MM.1S (cell line): Measurements from ENCODE around the gene CTCF.

ENCODE experiments used
- DNase-seq: peaks from one replicate; pipeline ENCODE4 v3.0.0-alpha.2; 2015
- H2AFZ ChIP-seq: fragments of 300-600 bp; sonication (generic); 2 replicates; pipeline ENCODE4 v1.6.0; 2016; ENCODE audit warnings: antibody characterized with exemption, low read length
- H3F3A ChIP-seq: fragments of 300-600 bp; sonication (generic); 2 replicates; pipeline ENCODE4 v1.6.1; 2016; ENCODE audit warnings: mild to moderate bottlenecking, antibody characterized with exemption, low read length, moderate library complexity, mixed read lengths; ENCODE audit not compliant: insufficient read depth
- H3K27ac ChIP-seq: fragments of 300-600 bp; sonication (generic); 2 replicates; pipeline ENCODE4 v1.5.1; 2016; ENCODE audit warnings: mild to moderate bottlenecking, low read length
- H3K27me3 ChIP-seq: fragments of 300-600 bp; sonication (generic); replicated peaks from 2 replicates; pipeline ENCODE4 v1.6.0; 2016; ENCODE audit warnings: low read length; ENCODE audit not compliant: insufficient read depth
- H3K36me3 ChIP-seq: fragments of 300-600 bp; sonication (generic); replicated peaks from 2 replicates; pipeline ENCODE4 v1.6.1; 2016; ENCODE audit warnings: mild to moderate bottlenecking, low read length, mixed read lengths; ENCODE audit not compliant: insufficient read depth
- H3K4me1 ChIP-seq: fragments of 300-600 bp; sonication (generic); 2 replicates; pipeline ENCODE4 v1.6.1; 2016; ENCODE audit warnings: low read length, mixed read lengths
- H3K4me2 ChIP-seq: fragments of 300-600 bp; sonication (generic); 2 replicates; pipeline ENCODE4 v1.6.0; 2016; ENCODE audit warnings: low read depth, low read length
- H3K4me3 ChIP-seq: fragments of 300-600 bp; sonication (generic); 2 replicates; pipeline ENCODE4 v1.5.1; 2016; ENCODE audit warnings: low read length, mixed read lengths
- H3K79me2 ChIP-seq: fragments of 300-600 bp; sonication (generic); 2 replicates; pipeline ENCODE4 v1.6.1; 2016; ENCODE audit warnings: mixed run types, low read length, mixed read lengths
- H3K9ac ChIP-seq: fragments of 300-600 bp; sonication (generic); 2 replicates; pipeline ENCODE4 v1.6.1; 2016; ENCODE audit warnings: low read length, mixed read lengths
- H3K9me2 ChIP-seq: fragments of 300-600 bp; sonication (generic); replicated peaks from 2 replicates; pipeline ENCODE4 v1.6.1; 2016; ENCODE audit warnings: mild to moderate bottlenecking, low read length, mixed read lengths; ENCODE audit not compliant: insufficient read depth
- H3K9me3 ChIP-seq: fragments of 300-600 bp; sonication (generic); replicated peaks from 2 replicates; pipeline ENCODE4 v1.6.1; 2016; ENCODE audit warnings: mild to moderate bottlenecking, low read length, mixed read lengths; ENCODE audit not compliant: insufficient read depth
- H4K20me1 ChIP-seq: fragments of 300-600 bp; sonication (generic); 2 replicates; pipeline ENCODE4 v1.6.1; 2016; ENCODE audit warnings: mild to moderate bottlenecking, low read length, moderate library complexity, mixed read lengths; ENCODE audit not compliant: insufficient read depth
- EZH2 ChIP-seq: fragments of 300-600 bp; sonication (generic); optimal IDR thresholded peaks from 2 replicates; pipeline ENCODE3; 2017; ENCODE audit warnings: low read depth, mild to moderate bottlenecking, antibody characterized with exemption, low read length, mixed read lengths
- EZH2phosphoT487 ChIP-seq: fragments of 300-600 bp; sonication (generic); IDR thresholded peaks from 2 replicates; pipeline ENCODE4 v1.6.1; 2018; ENCODE audit warnings: antibody characterized with exemption, low read length
- TF ChIP-seq, protein P1 (sequence below): fragments of 300-600 bp; sonication (generic); IDR thresholded peaks from 2 replicates; pipeline ENCODE4 v1.5.1; 2016; ENCODE audit warnings: antibody characterized with exemption, low read length, mixed read lengths

The CTCF gene

DNA sequence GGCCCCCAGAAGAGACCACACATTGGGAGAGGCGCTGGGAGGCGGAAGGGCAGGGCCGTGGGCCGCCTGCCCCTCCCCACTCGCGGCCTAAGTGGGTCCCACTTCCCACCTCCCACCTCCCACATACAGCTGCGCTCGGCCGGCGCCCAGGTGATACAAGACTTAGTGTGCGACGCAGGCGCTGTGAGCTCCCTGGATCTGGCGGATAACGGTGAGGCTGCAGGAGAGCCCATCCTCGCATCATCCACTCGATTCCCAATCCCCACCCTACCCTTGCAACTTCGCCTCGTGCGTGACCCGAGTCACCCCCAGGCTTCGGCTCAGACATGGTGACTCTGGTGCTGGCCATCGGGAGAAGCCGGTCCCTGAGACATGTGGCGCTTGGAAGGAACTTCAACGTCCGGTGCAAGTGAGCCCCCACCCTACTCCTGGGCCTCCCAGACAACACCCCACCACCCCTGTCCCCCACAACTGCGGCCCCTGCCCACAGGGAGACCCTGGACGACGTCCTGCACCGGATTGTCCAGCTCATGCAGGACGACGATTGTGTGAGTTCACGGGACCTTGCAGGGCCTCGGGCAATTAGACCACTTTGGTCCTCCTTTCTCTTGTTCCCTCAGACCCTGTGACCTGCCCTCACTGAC lies 86.6 kb downstream of the CTCF start:
- H3K9ac ChIP-seq: no peak overlapping the region
- H3K27me3 ChIP-seq: no peaks in the 10 kb centered on the region
- H3K4me2 ChIP-seq: no peak overlapping the region
- no peak overlapping the region for H3K27ac ChIP-seq
- TF ChIP-seq EZH2 (no peak), EZH2phosphoT487 (no peak)
- TF ChIP-seq, protein P1, sequence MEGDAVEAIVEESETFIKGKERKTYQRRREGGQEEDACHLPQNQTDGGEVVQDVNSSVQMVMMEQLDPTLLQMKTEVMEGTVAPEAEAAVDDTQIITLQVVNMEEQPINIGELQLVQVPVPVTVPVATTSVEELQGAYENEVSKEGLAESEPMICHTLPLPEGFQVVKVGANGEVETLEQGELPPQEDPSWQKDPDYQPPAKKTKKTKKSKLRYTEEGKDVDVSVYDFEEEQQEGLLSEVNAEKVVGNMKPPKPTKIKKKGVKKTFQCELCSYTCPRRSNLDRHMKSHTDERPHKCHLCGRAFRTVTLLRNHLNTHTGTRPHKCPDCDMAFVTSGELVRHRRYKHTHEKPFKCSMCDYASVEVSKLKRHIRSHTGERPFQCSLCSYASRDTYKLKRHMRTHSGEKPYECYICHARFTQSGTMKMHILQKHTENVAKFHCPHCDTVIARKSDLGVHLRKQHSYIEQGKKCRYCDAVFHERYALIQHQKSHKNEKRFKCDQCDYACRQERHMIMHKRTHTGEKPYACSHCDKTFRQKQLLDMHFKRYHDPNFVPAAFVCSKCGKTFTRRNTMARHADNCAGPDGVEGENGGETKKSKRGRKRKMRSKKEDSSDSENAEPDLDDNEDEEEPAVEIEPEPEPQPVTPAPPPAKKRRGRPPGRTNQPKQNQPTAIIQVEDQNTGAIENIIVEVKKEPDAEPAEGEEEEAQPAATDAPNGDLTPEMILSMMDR: no peak
- no peaks in the 10 kb centered on the region for H3F3A ChIP-seq
- peaks cover 8% of the 10 kb centered on the region for H3K4me1 ChIP-seq
- H3K36me3 ChIP-seq: no peaks in the 10 kb centered on the region
- H4K20me1 ChIP-seq: no peaks in the 10 kb centered on the region
- no peaks in the 10 kb centered on the region for H3K9me3 ChIP-seq
- DNase-seq: no peak
- no peaks in the 10 kb centered on the region for H3K9me2 ChIP-seq
- no peak overlapping the region for H2AFZ ChIP-seq
- no peak overlapping the region for H3K4me3 ChIP-seq
- H3K79me2 ChIP-seq: peaks cover 30% of the 10 kb centered on the region

DNA sequence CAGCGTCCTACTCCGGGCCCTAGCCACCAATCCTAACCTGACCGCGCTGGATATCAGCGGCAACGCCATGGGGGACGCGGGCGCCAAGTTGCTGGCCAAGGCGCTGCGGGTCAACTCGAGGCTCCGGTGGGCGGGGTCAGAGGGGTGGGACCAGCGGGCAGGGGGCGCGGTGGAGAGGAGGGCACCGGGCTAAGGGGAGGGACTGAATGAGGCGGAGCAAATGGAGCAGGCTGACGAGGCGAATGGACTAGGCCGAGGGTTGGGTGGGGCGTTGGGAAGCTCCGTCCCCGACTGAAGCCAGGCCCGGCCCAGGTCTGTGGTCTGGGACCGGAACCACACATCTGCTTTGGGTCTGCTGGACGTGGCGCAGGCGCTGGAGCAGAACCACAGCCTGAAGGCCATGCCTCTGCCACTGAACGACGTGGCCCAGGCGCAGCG lies 87.2 kb downstream of the CTCF start:
- H3K4me3 ChIP-seq: no peak overlapping the region
- H3K36me3 ChIP-seq: no peaks in the 10 kb centered on the region
- no peak overlapping the region for H3K9ac ChIP-seq
- no peaks in the 10 kb centered on the region for H4K20me1 ChIP-seq
- H3K4me1 ChIP-seq: peaks cover 8% of the 10 kb centered on the region
- H3K9me2 ChIP-seq: no peaks in the 10 kb centered on the region
- H3K27me3 ChIP-seq: no peaks in the 10 kb centered on the region
- H2AFZ ChIP-seq: no peak overlapping the region
- H3K27ac ChIP-seq: no peak overlapping the region
- TF ChIP-seq EZH2phosphoT487: no peak
- no peak for DNase-seq
- peaks cover 30% of the 10 kb centered on the region for H3K79me2 ChIP-seq
- H3F3A ChIP-seq: no peaks in the 10 kb centered on the region
- no peaks in the 10 kb centered on the region for H3K9me3 ChIP-seq
- no peak overlapping the region for H3K4me2 ChIP-seq

DNA sequence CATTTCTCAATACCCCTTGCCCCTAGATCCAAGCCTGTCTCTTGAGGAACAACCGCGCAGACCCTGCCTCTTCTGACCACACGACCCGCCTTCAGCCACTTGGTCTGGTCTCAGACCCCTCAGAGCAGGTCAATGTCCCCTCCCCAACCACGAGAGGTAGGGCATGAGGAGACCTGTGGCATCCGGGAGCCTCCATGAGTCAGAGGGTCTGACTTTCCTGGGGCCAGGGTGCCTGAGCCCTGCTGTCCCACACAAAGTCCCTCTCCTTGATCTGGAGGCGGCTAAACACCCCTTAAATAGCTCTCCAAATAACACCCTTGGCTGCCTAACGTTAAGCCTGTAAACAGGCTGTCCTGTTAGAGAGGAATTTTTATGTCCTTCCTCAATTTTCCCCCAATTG lies 87.7 kb downstream of the CTCF start:
- Histone ChIP-seq H3K9ac (no peak overlapping the region), H3F3A (no peaks in the 10 kb centered on the region; the same call in 1 of the 2 replicates), H3K4me1 (peaks cover 8% of the 10 kb centered on the region), H3K9me3 (no peaks in the 10 kb centered on the region), H3K9me2 (no peaks in the 10 kb centered on the region), H3K36me3 (no peaks in the 10 kb centered on the region), H3K4me2 (no peak overlapping the region), H3K27me3 (no peaks in the 10 kb centered on the region), H3K4me3 (no peak overlapping the region), H3K27ac (no peak overlapping the region), H4K20me1 (no peaks in the 10 kb centered on the region), H3K79me2 (peaks cover 28% of the 10 kb centered on the region), H2AFZ (no peak overlapping the region)
- DNase-seq: no peak
- TF ChIP-seq, protein P1: no peak
- TF ChIP-seq EZH2phosphoT487 (no peak), EZH2 (no peak)

DNA sequence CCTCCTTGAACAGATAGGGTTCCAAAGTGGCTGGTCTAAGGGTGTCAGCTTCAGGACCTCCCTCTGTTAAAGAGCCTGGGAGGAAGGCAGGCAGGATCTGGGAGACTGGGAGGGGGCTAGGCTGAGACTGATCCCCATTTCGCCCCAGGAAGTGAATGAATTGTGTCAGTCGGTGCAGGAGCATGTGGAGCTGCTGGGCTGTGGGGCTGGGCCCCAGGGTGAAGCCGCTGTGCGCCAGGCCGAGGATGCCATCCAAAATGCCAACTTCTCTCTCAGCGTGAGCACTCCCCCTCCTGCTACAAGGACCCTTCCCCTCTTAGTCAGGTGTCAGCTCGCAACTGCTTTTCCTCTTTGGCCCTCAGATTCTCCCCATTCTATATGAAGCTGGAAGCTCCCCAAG lies 88.7 kb downstream of the CTCF start:
- H3K9me2 ChIP-seq: no peaks in the 10 kb centered on the region
- no peak overlapping the region for H3K4me2 ChIP-seq
- H3K9ac ChIP-seq: no peak overlapping the region
- H2AFZ ChIP-seq: no peak overlapping the region
- peaks cover under 1% of the 10 kb centered on the region; the same call in 1 of the 2 replicates for H3K4me1 ChIP-seq
- H3K9me3 ChIP-seq: no peaks in the 10 kb centered on the region
- DNase-seq: no peak
- H3K79me2 ChIP-seq: peaks cover 18% of the 10 kb centered on the region
- TF ChIP-seq EZH2: no peak
- no peak for TF ChIP-seq EZH2phosphoT487
- TF ChIP-seq, protein P1: no peak
- H3K27ac ChIP-seq: no peak overlapping the region
- H3K36me3 ChIP-seq: no peaks in the 10 kb centered on the region
- H3F3A ChIP-seq: peaks cover 4% of the 10 kb centered on the region; the same call in 1 of the 2 replicates
- no peaks in the 10 kb centered on the region for H3K27me3 ChIP-seq
- H4K20me1 ChIP-seq: no peaks in the 10 kb centered on the region
- no peak overlapping the region for H3K4me3 ChIP-seq
